RCC 7860 (cell line): ENCODE results near the gene TRIM65.
"Not testable (repeated sequence)": the region's sequence is repeated elsewhere in the genome, so short reads cannot be mapped to it uniquely, and the experiment has no call there.

ENCODE experiments used
- DNase-seq: peaks from one replicate; pipeline ENCODE4 v3.0.0-alpha.2; 2015; ENCODE audit warnings: low spot score
- FAIRE-seq: peaks from 2 replicates; lab custom pipeline; 2012; peaks lifted over from hg19 to GRCh38; lab: Jason Lieb, UNC

The TRIM65 gene

GRCh38 chr17:75876938-75877751, 19.6 kb downstream of the TRIM65 start:
- DNase-seq, result peak; percentile 97
- FAIRE-seq, result peak; percentile 89

GRCh38 chr17:75876190-75876937, 20.4 kb downstream of the TRIM65 start:
- no peak for FAIRE-seq
- DNase-seq, result peak; percentile 82

- peak; percentile 10 for FAIRE-seq
These were observed 20.9 kb downstream of the TRIM65 start for GRCh38 chr17:75875940-75876189.

GRCh38 chr17:75875182-75875939, 21.4 kb downstream of the TRIM65 start:
- FAIRE-seq (no peak), DNase-seq (peak; percentile 40)

More at GRCh38 chr17:75875940-75876189, 20.9 kb downstream of the TRIM65 start:
- no peak for DNase-seq

GRCh38 chr17:75874323-75875181, 22.2 kb downstream of the TRIM65 start:
- DNase-seq (no peak), FAIRE-seq (no peak)

GRCh38 chr17:75873587-75874322, 23.0 kb downstream of the TRIM65 start:
- FAIRE-seq (no peak), DNase-seq (no peak)

GRCh38 chr17:75872434-75873351, 24.1 kb downstream of the TRIM65 start:
- FAIRE-seq, result no peak
- peak; percentile 65 for DNase-seq

GRCh38 chr17:75870228-75870627, 26.5 kb downstream of the TRIM65 start:
- not testable (repeated sequence) for FAIRE-seq, DNase-seq

GRCh38 chr17:75869282-75870141, 27.2 kb downstream of the TRIM65 start:
- FAIRE-seq, result no peak

GRCh38 chr17:75868730-75869281, 27.9 kb downstream of the TRIM65 start:
- FAIRE-seq, DNase-seq: not testable (repeated sequence)

More at GRCh38 chr17:75869282-75870141, 27.2 kb downstream of the TRIM65 start:
- no peak for DNase-seq

- not testable (repeated sequence) for DNase-seq, FAIRE-seq
These were observed 31.2 kb downstream of the TRIM65 start for GRCh38 chr17:75865404-75866188.

- not testable (repeated sequence) for FAIRE-seq, DNase-seq
These were observed 31.9 kb downstream of the TRIM65 start for GRCh38 chr17:75864887-75865286.

GRCh38 chr17:75864448-75864871, 32.3 kb downstream of the TRIM65 start:
- FAIRE-seq (no peak), DNase-seq (no peak)

- DNase-seq (no peak), FAIRE-seq (no peak)
These were observed 34.8 kb downstream of the TRIM65 start for GRCh38 chr17:75861927-75862317.

GRCh38 chr17:75859358-75859757, 37.4 kb downstream of the TRIM65 start:
- DNase-seq, FAIRE-seq: not testable (repeated sequence)

- FAIRE-seq, result no peak
- DNase-seq, result no peak
These were observed 40.5 kb downstream of the TRIM65 start for GRCh38 chr17:75856062-75856756.
